GM12891 (cell line): Measurements from ENCODE around the gene PTAFR.

Experiments
- DNase-seq: peaks from one replicate; pipeline ENCODE4 v3.0.0; 2011; ENCODE audit warnings: low spot score; ENCODE audit not compliant: insufficient read length
- FAIRE-seq: peaks from 2 replicates; lab custom pipeline; 2011; peaks lifted over from hg19 to GRCh38; lab: Jason Lieb, UNC
- PAX5 ChIP-seq: IDR thresholded peaks from 2 replicates; pipeline ENCODE4 v1.6.1; 2011; ENCODE audit warnings: low read length, moderate library complexity, mild to moderate bottlenecking; ENCODE audit not compliant: insufficient read depth, severe bottlenecking
- POLR2A ChIP-seq: IDR thresholded peaks from 2 replicates; pipeline ENCODE4 v1.6.1; 2011; ENCODE audit warnings: low read depth, low read length, control low read depth
- POLR2AphosphoS5 ChIP-seq: IDR thresholded peaks from 2 replicates; pipeline ENCODE4 v1.6.1; 2011; ENCODE audit warnings: low read depth, low read length, control low read depth
- POU2F2 ChIP-seq: IDR thresholded peaks from 2 replicates; pipeline ENCODE4 v1.6.1; 2011; ENCODE audit warnings: low read depth, mild to moderate bottlenecking, control low read depth, low read length, moderate library complexity
- SPI1 ChIP-seq: IDR thresholded peaks from 2 replicates; pipeline ENCODE4 v1.6.1; 2011; ENCODE audit warnings: low read depth, low read length, control low read depth
- TAF1 ChIP-seq: IDR thresholded peaks from 2 replicates; pipeline ENCODE4 v1.6.1; 2011; ENCODE audit warnings: low read depth, low read length, control low read depth

Gene PTAFR

GRCh38 chr1:28104866-28105467, 71.5 kb downstream of the PTAFR start:
- DNase-seq (no peak), FAIRE-seq (no peak)
- no peak for TF ChIP-seq POU2F2
- no peak for TF ChIP-seq SPI1
- TF ChIP-seq POLR2A, result no peak
- no peak for TF ChIP-seq TAF1
- no peak for TF ChIP-seq POLR2AphosphoS5
- no peak for TF ChIP-seq PAX5

GRCh38 chr1:28102189-28102588, 74.3 kb downstream of the PTAFR start:
- no peak for FAIRE-seq
- no peak for DNase-seq
- TF ChIP-seq POLR2A (no peak), PAX5 (no peak), TAF1 (no peak), SPI1 (no peak), POLR2AphosphoS5 (no peak), POU2F2 (no peak)

GRCh38 chr1:28099050-28099769, 77.3 kb downstream of the PTAFR start:
- FAIRE-seq, result no peak
- TF ChIP-seq POLR2A (no peak), SPI1 (no peak), TAF1 (no peak), POU2F2 (no peak), PAX5 (no peak), POLR2AphosphoS5 (no peak)
- DNase-seq, result no peak
